ENCODE results near the gene SLC26A9. TPM values are rescaled to one million over a fixed set of nuclear protein-coding genes. Genes with fewer than 3 reads are reported as not detected.

The SLC26A9 gene
- total and polyA plus RNA-seq, 7 experiments from 2014 or later = not detected

- no peaks in the 10 kb centered on the region for H3K27me3 ChIP-seq (ENCODE audit: control insufficient read depth in 2 of 2, insufficient read depth in 2 of 2, low read length in 2 of 2)
- Mint-ChIP-seq H3K4me1 (peaks cover 0 to 1% (median 0%) of the 10 kb centered on the region in 7 donors), H3K9me3 (no peaks in the 10 kb centered on the region), H3K36me3 (no peaks in the 10 kb centered on the region), H3K27me3 (peaks cover 12 to 45% (median 33%) of the 10 kb centered on the region in 5 donors), H3K27ac (no peak overlapping the region), H3K4me3 (no peak overlapping the region)
- ChIA-PET CTCF (no interaction called here), POLR2A (no interaction called here)
- H3K4me1 ChIP-seq (ENCODE audit: control insufficient read depth in 2 of 2, insufficient read depth in 2 of 2, low read length in 2 of 2) = no peaks in the 10 kb centered on the region
- H3K27ac ChIP-seq (ENCODE audit: low read depth, low read length) = no peak overlapping the region
- no peak for DNase-seq
- no peaks in the 10 kb centered on the region for H3K9me3 ChIP-seq (ENCODE audit: control insufficient read depth in 2 of 3, low read length in 3 of 3)
- H3K36me3 ChIP-seq (ENCODE audit: control insufficient read depth in 2 of 3, insufficient read depth in 3 of 3, low read length in 3 of 3) = no peaks in the 10 kb centered on the region
- intact Hi-C loops (cut with micrococcal nuclease) = no loop called here
- H3K4me3 ChIP-seq (ENCODE audit: low read length) = no peak overlapping the region
- ATAC-seq = no peak
Observed at GRCh38 chr1:205935869-205936268, 7.4 kb downstream of the SLC26A9 start.

DNA sequence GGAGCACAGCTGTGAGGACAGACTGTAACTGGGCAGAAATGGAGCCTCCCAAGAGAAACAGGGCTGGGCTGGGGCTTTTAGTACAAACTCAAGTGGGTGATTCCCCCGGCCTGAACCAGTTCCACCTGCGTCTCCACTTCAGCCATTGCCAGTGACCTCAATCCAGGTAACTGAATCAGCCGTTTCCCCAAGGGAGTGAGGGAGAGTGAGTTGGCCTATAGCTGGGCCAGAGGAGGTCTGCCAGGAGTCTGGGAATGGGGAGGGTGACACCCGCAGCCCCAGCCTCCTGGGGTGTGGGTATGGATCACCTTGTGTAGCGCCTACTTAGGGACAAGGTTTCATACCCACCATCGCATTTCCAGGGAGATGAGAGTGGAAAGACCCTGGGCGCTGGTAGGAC is 8.5 kb downstream of the SLC26A9 start:
- Histone ChIP-seq H3K9me3 (ENCODE audit: control insufficient read depth in 2 of 3, low read length in 3 of 3) (no peaks in the 10 kb centered on the region), H3K27ac (ENCODE audit: low read depth, low read length) (no peak overlapping the region), H3K4me3 (ENCODE audit: low read length) (no peak overlapping the region), H3K36me3 (ENCODE audit: control insufficient read depth in 2 of 3, insufficient read depth in 3 of 3, low read length in 3 of 3) (no peaks in the 10 kb centered on the region), H3K27me3 (ENCODE audit: control insufficient read depth in 2 of 2, insufficient read depth in 2 of 2, low read length in 2 of 2) (no peaks in the 10 kb centered on the region), H3K4me1 (ENCODE audit: control insufficient read depth in 2 of 2, insufficient read depth in 2 of 2, low read length in 2 of 2) (no peaks in the 10 kb centered on the region)
- Mint-ChIP-seq H3K27me3 (peaks cover 10 to 35% (median 27%) of the 10 kb centered on the region in 5 donors), H3K4me1 (peaks cover 0 to 1% (median 0%) of the 10 kb centered on the region in 7 donors), H3K36me3 (no peaks in the 10 kb centered on the region), H3K9me3 (no peaks in the 10 kb centered on the region), H3K4me3 (no peak overlapping the region), H3K27ac (no peak overlapping the region)
- no peak for DNase-seq
- ChIA-PET CTCF (no interaction called here), POLR2A (no interaction called here)
- no peak for ATAC-seq
- intact Hi-C loops (cut with micrococcal nuclease) = no loop called here

- no peaks in the 10 kb centered on the region for H3K36me3 Mint-ChIP-seq
- H3K9me3 Mint-ChIP-seq = no peaks in the 10 kb centered on the region
- Histone ChIP-seq H3K9me3 (ENCODE audit: control insufficient read depth in 2 of 3, low read length in 3 of 3) (no peaks in the 10 kb centered on the region), H3K4me3 (ENCODE audit: low read length) (no peak overlapping the region), H3K27me3 (ENCODE audit: control insufficient read depth in 2 of 2, insufficient read depth in 2 of 2, low read length in 2 of 2) (no peaks in the 10 kb centered on the region), H3K36me3 (ENCODE audit: control insufficient read depth in 2 of 3, insufficient read depth in 3 of 3, low read length in 3 of 3) (no peaks in the 10 kb centered on the region), H3K4me1 (ENCODE audit: control insufficient read depth in 2 of 2, insufficient read depth in 2 of 2, low read length in 2 of 2) (no peaks in the 10 kb centered on the region), H3K27ac (ENCODE audit: low read depth, low read length) (no peak overlapping the region)
- H3K4me3 Mint-ChIP-seq = no peak overlapping the region
- peaks cover 0 to 1% (median 0%) of the 10 kb centered on the region in 7 donors for H3K4me1 Mint-ChIP-seq
- no peak for DNase-seq
- peak overlapping the region in 1 of 9 donors; percentile 28 for H3K27ac Mint-ChIP-seq
- ChIA-PET POLR2A (no interaction called here), CTCF (no interaction called here)
- intact Hi-C loops (cut with micrococcal nuclease) = no loop called here
- peak; percentile 40 for ATAC-seq
- peaks cover 7 to 31% (median 24%) of the 10 kb centered on the region in 5 donors for H3K27me3 Mint-ChIP-seq
Observed at GRCh38 chr1:205933671-205934618, 9.3 kb downstream of the SLC26A9 start.

- Histone ChIP-seq H3K36me3 (ENCODE audit: control insufficient read depth in 2 of 3, insufficient read depth in 3 of 3, low read length in 3 of 3) (no peaks in the 10 kb centered on the region), H3K9me3 (ENCODE audit: control insufficient read depth in 2 of 3, low read length in 3 of 3) (no peaks in the 10 kb centered on the region), H3K27me3 (ENCODE audit: control insufficient read depth in 2 of 2, insufficient read depth in 2 of 2, low read length in 2 of 2) (no peaks in the 10 kb centered on the region), H3K4me1 (ENCODE audit: control insufficient read depth in 2 of 2, insufficient read depth in 2 of 2, low read length in 2 of 2) (no peaks in the 10 kb centered on the region), H3K4me3 (ENCODE audit: low read length) (no peak overlapping the region), H3K27ac (ENCODE audit: low read depth, low read length) (no peak overlapping the region)
- H3K27me3 Mint-ChIP-seq = peaks cover 7 to 20% (median 15%) of the 10 kb centered on the region in 5 donors
- no peaks in the 10 kb centered on the region for H3K9me3 Mint-ChIP-seq
- POLR2A ChIA-PET = no interaction called here
- no peak overlapping the region for H3K4me3 Mint-ChIP-seq
- DNase-seq (no peak), ATAC-seq (no peak)
- CTCF ChIA-PET = interaction anchor here (0.8 kb wide), 1 partner anchor 11 kb away, joined by 3 read pairs; no protein-coding TSS in a partner anchor
- peaks cover 0 to 1% (median 0%) of the 10 kb centered on the region in 7 donors for H3K4me1 Mint-ChIP-seq
- intact Hi-C loops (cut with micrococcal nuclease) = no loop called here
- no peak overlapping the region for H3K27ac Mint-ChIP-seq
- no peaks in the 10 kb centered on the region for H3K36me3 Mint-ChIP-seq
Observed at GRCh38 chr1:205932776-205933175, 10.5 kb downstream of the SLC26A9 start.

DNA sequence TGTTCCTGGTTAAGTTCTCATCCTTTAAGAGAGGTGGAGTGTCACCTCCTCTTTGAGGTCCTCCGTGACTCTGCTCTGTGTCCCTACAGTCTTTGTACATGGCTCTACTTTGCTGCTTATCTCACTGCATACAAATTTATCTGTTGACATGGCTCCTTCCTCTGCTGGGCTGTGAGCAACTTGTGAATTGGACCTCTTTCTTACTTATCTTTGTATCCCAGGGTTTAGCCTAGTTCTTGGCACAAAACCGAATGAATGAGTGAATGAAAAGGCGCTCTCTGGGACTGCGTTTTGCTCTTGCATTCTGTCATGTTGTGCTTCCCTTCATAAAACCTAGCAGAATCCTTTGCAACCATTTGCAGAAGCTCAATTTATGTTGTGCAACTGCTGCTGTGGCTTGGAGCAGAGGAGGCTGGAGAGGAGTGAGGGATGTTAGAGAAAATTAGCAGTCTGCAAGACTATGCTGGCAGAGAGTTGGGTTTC is 12.4 kb downstream of the SLC26A9 start:
- Histone ChIP-seq H3K4me3 (ENCODE audit: low read length) (no peak overlapping the region), H3K36me3 (ENCODE audit: control insufficient read depth in 2 of 3, insufficient read depth in 3 of 3, low read length in 3 of 3) (no peaks in the 10 kb centered on the region), H3K27me3 (ENCODE audit: control insufficient read depth in 2 of 2, insufficient read depth in 2 of 2, low read length in 2 of 2) (no peaks in the 10 kb centered on the region), H3K4me1 (ENCODE audit: control insufficient read depth in 2 of 2, insufficient read depth in 2 of 2, low read length in 2 of 2) (no peaks in the 10 kb centered on the region), H3K27ac (ENCODE audit: low read depth, low read length) (no peak overlapping the region), H3K9me3 (ENCODE audit: control insufficient read depth in 2 of 3, low read length in 3 of 3) (no peaks in the 10 kb centered on the region)
- ChIA-PET POLR2A (no interaction called here), CTCF (no interaction called here)
- H3K4me3 Mint-ChIP-seq = no peak overlapping the region
- DNase-seq = no peak
- H3K27ac Mint-ChIP-seq = no peak overlapping the region
- peaks cover 0 to 1% (median 0%) of the 10 kb centered on the region in 7 donors for H3K4me1 Mint-ChIP-seq
- ATAC-seq = no peak
- H3K9me3 Mint-ChIP-seq = no peaks in the 10 kb centered on the region
- H3K27me3 Mint-ChIP-seq = peaks cover 0 to 12% (median 7%) of the 10 kb centered on the region in 5 donors
- H3K36me3 Mint-ChIP-seq = no peaks in the 10 kb centered on the region
- intact Hi-C loops (cut with micrococcal nuclease) = no loop called here

DNA sequence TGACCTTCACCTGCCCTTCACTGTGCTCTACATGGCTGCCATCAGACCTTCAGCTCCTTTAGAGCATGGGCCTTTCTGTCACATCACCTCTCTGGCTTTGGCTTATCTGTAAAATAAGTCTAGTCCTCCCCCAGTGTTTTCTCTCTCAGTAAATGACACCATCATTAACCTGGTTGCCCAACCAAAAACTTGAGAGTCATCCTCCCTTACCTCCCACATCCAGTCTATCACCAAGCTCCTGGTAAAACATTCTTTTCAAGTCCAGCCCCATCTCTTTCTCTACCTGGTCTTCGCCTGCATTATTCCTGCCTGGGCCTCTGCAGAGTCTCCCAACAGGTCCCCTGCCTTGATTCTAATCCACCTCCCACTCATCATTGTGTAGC is 13.1 kb downstream of the SLC26A9 start:
- H3K36me3 ChIP-seq (ENCODE audit: control insufficient read depth in 2 of 3, insufficient read depth in 3 of 3, low read length in 3 of 3) = no peaks in the 10 kb centered on the region
- CTCF ChIA-PET = no interaction called here
- no peak overlapping the region for H3K4me3 ChIP-seq (ENCODE audit: low read length)
- H3K27me3 ChIP-seq (ENCODE audit: control insufficient read depth in 2 of 2, insufficient read depth in 2 of 2, low read length in 2 of 2) = no peaks in the 10 kb centered on the region
- Mint-ChIP-seq H3K9me3 (no peaks in the 10 kb centered on the region), H3K27me3 (peaks cover 0 to 12% (median 7%) of the 10 kb centered on the region in 5 donors), H3K4me1 (peaks cover 0 to 1% (median 0%) of the 10 kb centered on the region in 7 donors), H3K36me3 (no peaks in the 10 kb centered on the region), H3K4me3 (no peak overlapping the region), H3K27ac (no peak overlapping the region)
- no peak for DNase-seq
- POLR2A ChIA-PET = no interaction called here
- H3K27ac ChIP-seq (ENCODE audit: low read depth, low read length) = no peak overlapping the region
- ATAC-seq = no peak
- no peaks in the 10 kb centered on the region for H3K4me1 ChIP-seq (ENCODE audit: control insufficient read depth in 2 of 2, insufficient read depth in 2 of 2, low read length in 2 of 2)
- intact Hi-C loops (cut with micrococcal nuclease) = no loop called here
- no peaks in the 10 kb centered on the region for H3K9me3 ChIP-seq (ENCODE audit: control insufficient read depth in 2 of 3, low read length in 3 of 3)

Measured in naive thymus-derived CD4-positive, alpha-beta T cell (primary cell).